Stimulated activated CD4-positive, alpha-beta T cell treated with anti-CD3 and anti-CD28 coated beads, Interleukin-12 subunit alpha, Interleukin-12 subunit beta, amount 100 ng/mL, for 4 hours (primary cell): ENCODE data around the gene CASQ1.

Experiments
- DNase-seq: peaks from one replicate; pipeline ENCODE4 v3.0.0-alpha.2; 2020

The CASQ1 gene

GRCh38 chr1:160227034-160227433 is 36.7 kb downstream of the CASQ1 start:
- no peak for DNase-seq

- DNase-seq = no peak
These were observed 37.2 kb downstream of the CASQ1 start for GRCh38 chr1:160227561-160227960.

GRCh38 chr1:160228431-160228830 is 38.1 kb downstream of the CASQ1 start:
- no peak for DNase-seq

- no peak for DNase-seq
These were observed 42.5 kb downstream of the CASQ1 start for GRCh38 chr1:160232911-160233310.

- no peak for DNase-seq
These were observed 46.4 kb downstream of the CASQ1 start for GRCh38 chr1:160236806-160237205.

- DNase-seq = no peak
These were observed 47.2 kb downstream of the CASQ1 start for GRCh38 chr1:160237558-160237957.

GRCh38 chr1:160238408-160238807 is 48.0 kb downstream of the CASQ1 start:
- DNase-seq = no peak

GRCh38 chr1:160239582-160240299 is 49.4 kb downstream of the CASQ1 start:
- no peak for DNase-seq

- no peak for DNase-seq
These were observed 53.4 kb downstream of the CASQ1 start for GRCh38 chr1:160243767-160244166.

- no peak for DNase-seq
These were observed 53.8 kb downstream of the CASQ1 start for GRCh38 chr1:160244209-160244608.

- no peak for DNase-seq
These were observed 55.1 kb downstream of the CASQ1 start for GRCh38 chr1:160245434-160245833.

- DNase-seq = no peak
These were observed 56.7 kb downstream of the CASQ1 start for GRCh38 chr1:160247053-160247452.

- no peak for DNase-seq
These were observed 60.6 kb downstream of the CASQ1 start for GRCh38 chr1:160251011-160251410.
